Skeletal muscle satellite cell (primary cell): ENCODE results near the gene ISX.

ENCODE experiments used
- H3K27me3 ChIP-seq: 2 replicates; pipeline ENCODE4 v1.7.0; 2013; ENCODE audit warnings: low read length; ENCODE audit not compliant: control insufficient read depth, insufficient read depth
- H3K36me3 ChIP-seq: 2 replicates; pipeline ENCODE4 v1.7.0; 2013; ENCODE audit warnings: mild to moderate bottlenecking, control low read depth, low read length; ENCODE audit not compliant: insufficient read depth
- H3K4me1 ChIP-seq: 2 replicates; pipeline ENCODE4 v1.7.0; 2013; ENCODE audit warnings: low read length; ENCODE audit not compliant: control insufficient read depth, insufficient read depth
- H3K4me2 ChIP-seq: 2 replicates; pipeline ENCODE4 v1.7.0; 2013; ENCODE audit warnings: mild to moderate bottlenecking, low read length
- H3K4me3 ChIP-seq: 2 replicates; pipeline ENCODE4 v1.7.0; 2013; ENCODE audit warnings: low read length
- H3K9ac ChIP-seq: 2 replicates; pipeline ENCODE4 v1.7.0; 2013; ENCODE audit warnings: mild to moderate bottlenecking, low read depth, low read length, moderate library complexity
- H3K9me3 ChIP-seq: replicated peaks from 2 replicates; pipeline ENCODE4 v1.7.0; 2013; ENCODE audit warnings: mild to moderate bottlenecking, control low read depth, low read length

ISX gene

DNA sequence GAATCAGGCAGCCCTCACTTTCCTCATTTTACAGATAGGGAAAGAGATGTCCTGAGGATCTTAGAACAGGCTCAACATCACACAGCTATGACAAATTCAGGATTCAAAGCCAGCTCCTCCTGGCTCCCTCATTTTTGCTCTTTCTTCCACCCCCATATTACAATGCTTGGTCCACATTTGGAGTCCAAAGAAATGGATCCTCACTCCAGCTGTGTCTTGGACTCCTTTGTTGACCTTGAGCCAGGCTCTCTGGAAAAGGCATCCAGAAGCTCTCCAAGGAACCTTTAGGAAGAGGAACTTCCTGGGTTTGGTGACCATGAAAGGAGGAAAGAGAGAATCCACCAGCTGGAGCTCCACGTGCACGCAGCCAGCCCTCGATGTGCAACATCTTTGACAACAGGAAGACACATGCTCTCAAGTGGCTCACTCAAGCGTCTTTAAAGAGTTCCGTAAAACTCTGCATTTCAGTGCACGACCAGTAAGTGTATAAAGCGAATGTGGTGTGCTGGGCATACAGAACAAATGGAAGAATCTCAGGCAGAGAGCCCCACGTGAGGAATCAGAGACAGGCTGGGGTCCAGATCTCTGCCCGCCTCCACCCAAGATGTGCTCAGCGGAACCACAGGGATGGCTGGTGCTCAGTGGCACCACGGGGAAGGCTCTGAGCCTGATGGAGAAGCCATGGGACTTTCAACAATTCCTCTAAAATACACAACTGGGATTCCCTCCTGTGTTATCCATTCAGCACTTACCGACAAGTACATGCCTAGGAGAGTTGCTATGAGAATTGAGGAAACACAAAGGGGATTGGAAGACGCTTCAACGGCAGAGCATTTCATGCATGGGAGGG lies 48.4 kb downstream of the ISX start:
- Histone ChIP-seq H3K27me3 (no peaks in the 10 kb centered on the region), H3K36me3 (no peaks in the 10 kb centered on the region), H3K4me3 (no peak overlapping the region), H3K4me2 (no peak overlapping the region), H3K9me3 (peaks cover 3% of the 10 kb centered on the region), H3K4me1 (no peaks in the 10 kb centered on the region), H3K9ac (no peak overlapping the region)

DNA sequence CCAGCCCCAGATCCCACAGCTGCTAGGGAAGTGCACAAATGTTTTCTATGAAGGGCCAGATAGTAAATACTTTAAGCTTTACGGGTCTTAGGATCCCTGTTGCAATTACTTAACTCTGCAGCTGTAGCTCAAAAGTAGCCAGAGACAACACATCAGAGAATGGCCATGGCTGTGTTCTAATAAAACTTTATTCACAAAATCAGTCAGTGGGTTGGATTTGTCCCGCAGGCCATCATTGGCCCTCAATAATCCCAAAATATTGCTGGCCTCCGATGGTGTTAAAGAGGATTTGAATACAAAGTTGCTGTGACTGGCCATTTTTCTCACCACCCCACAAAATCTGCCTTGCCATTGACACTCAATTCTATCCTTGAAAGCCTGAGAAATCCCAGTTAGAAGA lies 49.6 kb downstream of the ISX start:
- Histone ChIP-seq H3K36me3 (no peaks in the 10 kb centered on the region), H3K4me1 (no peaks in the 10 kb centered on the region), H3K9ac (no peak overlapping the region), H3K4me3 (no peak overlapping the region), H3K4me2 (no peak overlapping the region), H3K9me3 (peaks cover 3% of the 10 kb centered on the region), H3K27me3 (no peaks in the 10 kb centered on the region)

DNA sequence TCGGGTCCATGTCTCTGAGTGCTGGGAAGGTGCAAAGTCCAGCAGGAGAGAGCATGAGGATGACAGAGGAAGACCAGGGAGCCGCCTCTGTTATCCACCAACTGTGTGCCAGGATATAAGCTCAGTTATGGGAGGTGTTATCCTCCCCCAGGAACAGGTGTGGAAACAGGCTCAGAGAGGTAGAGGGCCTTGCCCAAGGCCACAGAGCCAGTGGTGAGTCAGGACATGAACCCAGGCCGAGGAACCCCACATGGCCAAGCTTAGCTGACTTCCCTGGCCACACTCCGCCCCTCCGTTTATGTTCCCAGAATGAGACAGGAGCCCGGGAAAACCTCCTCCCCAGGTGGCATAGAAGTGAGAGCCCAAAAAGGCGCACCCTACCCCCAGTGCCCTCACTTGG lies 50.3 kb downstream of the ISX start:
- Histone ChIP-seq H3K9ac (no peak overlapping the region), H3K4me2 (no peak overlapping the region), H3K4me3 (no peak overlapping the region), H3K27me3 (no peaks in the 10 kb centered on the region), H3K36me3 (no peaks in the 10 kb centered on the region), H3K9me3 (peaks cover 3% of the 10 kb centered on the region), H3K4me1 (no peaks in the 10 kb centered on the region)

DNA sequence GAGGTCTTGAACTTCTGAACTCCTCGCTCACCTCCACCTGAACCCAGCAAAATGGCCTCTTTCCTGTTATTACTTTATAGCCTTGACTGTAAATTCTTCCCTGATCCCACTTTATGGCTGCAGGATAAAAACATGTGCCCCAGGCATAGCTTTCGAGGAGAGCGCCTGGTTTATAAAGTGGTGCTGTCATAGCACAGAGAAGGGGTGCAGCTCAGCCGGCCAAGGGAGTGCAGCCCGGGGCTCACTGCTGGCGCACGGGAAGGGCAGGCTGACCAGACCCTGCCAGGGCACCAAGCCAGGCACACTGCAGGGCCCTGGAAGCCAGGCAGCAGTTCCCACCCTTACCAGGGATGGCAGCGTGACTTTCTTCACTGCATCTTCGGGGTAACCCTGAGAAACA lies 50.9 kb downstream of the ISX start:
- H3K9ac ChIP-seq: no peak overlapping the region
- H3K4me3 ChIP-seq: no peak overlapping the region
- H3K4me1 ChIP-seq: no peaks in the 10 kb centered on the region
- H3K4me2 ChIP-seq: no peak overlapping the region
- no peaks in the 10 kb centered on the region for H3K27me3 ChIP-seq
- H3K9me3 ChIP-seq: peaks cover 3% of the 10 kb centered on the region
- no peaks in the 10 kb centered on the region for H3K36me3 ChIP-seq

DNA sequence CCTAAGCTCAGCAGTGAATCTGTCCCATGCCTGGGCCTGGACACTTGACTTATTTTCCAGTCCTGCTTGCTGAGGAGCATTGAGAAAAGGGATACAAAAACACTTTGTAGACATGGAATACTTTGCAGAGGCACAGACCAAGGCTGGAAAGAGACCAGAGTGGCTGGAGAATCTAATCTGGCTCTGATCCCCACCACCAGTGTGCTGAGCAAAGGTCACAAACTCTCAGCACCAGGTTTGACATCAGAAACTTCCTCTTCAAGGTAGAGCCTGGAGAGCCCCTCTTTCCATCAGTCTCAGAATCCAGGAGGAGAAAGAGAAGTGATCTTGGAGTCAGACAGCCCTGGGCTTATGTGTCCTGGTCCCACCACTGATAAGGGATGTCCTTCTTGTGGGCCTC lies 53.5 kb downstream of the ISX start:
- H3K27me3 ChIP-seq: no peaks in the 10 kb centered on the region
- H3K36me3 ChIP-seq: no peaks in the 10 kb centered on the region
- H3K4me2 ChIP-seq: no peak overlapping the region
- H3K9me3 ChIP-seq: peaks cover 3% of the 10 kb centered on the region
- H3K4me3 ChIP-seq: no peak overlapping the region
- H3K9ac ChIP-seq: no peak overlapping the region
- H3K4me1 ChIP-seq: no peaks in the 10 kb centered on the region

DNA sequence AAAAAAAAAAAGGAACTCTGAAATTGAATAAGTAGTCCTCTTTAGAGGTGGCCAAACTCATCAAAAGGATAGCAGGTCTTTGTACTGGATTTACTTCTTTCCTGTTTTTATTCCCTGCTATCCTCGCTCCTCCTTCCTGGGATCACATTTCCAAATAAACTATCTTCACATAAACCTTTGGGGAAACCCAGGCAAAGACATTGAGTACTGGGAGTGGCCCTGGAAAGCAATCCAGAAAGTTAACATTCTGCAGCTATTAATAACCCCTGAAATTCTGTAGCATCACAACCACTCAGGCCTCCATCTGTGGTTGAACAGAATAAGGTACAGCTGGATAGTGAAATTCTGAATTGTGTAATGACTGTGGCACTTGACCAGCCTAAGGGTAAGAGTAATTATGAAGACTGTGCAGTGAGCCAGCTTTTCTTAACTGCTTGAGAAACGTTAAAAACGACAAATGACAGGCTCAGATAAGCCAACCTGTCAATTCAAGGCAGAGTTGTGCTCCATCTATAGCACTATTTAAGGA lies 58.8 kb downstream of the ISX start:
- H3K9ac ChIP-seq: no peak overlapping the region
- H3K9me3 ChIP-seq: no peaks in the 10 kb centered on the region
- H3K36me3 ChIP-seq: no peaks in the 10 kb centered on the region
- H3K4me1 ChIP-seq: no peaks in the 10 kb centered on the region
- H3K27me3 ChIP-seq: no peaks in the 10 kb centered on the region
- no peak overlapping the region for H3K4me3 ChIP-seq
- H3K4me2 ChIP-seq: no peak overlapping the region

DNA sequence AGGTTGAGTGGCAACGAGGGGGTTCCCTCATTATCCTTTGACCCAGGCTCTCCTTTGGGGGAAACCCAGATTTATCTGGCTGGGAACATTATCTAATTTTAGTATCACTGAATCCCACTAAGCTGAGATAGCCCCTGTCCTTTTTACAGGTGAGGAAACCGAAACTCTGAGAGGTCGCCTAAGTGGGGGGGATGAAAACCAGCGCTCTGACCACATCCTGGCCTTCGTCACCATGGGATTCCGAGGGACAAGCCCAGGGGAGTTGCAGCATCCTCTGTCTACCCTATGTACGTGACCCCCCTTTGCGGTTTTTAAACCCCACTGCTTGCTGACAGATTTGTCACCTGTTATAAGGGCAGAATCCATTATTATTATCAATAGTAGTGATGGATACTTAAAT lies 61.0 kb downstream of the ISX start:
- no peaks in the 10 kb centered on the region for H3K36me3 ChIP-seq
- H3K9ac ChIP-seq: no peak overlapping the region
- no peaks in the 10 kb centered on the region for H3K27me3 ChIP-seq
- H3K4me3 ChIP-seq: no peak overlapping the region
- H3K4me2 ChIP-seq: no peak overlapping the region
- no peaks in the 10 kb centered on the region for H3K4me1 ChIP-seq
- H3K9me3 ChIP-seq: no peaks in the 10 kb centered on the region

DNA sequence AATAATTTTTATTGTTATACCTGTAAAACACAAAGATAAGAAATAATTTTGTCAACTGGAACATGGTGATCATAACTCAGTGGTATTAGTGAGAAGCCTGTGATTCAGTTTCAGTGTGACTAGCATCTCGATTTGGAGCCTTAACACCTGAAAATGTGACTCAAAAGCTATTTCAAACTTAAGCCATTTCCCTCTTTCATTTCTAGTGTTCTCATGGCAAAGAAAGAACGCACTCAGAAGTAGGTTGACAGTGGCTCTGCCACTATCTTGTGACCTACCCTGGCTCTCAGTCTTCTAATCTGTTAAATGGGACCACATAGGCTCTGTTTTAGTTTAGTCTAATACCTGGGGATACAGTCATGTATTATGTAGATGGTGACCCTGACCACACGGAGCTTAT lies 62.7 kb downstream of the ISX start:
- Histone ChIP-seq H3K9me3 (no peaks in the 10 kb centered on the region), H3K4me2 (no peak overlapping the region), H3K27me3 (no peaks in the 10 kb centered on the region), H3K4me3 (no peak overlapping the region), H3K36me3 (no peaks in the 10 kb centered on the region), H3K4me1 (no peaks in the 10 kb centered on the region), H3K9ac (no peak overlapping the region)

DNA sequence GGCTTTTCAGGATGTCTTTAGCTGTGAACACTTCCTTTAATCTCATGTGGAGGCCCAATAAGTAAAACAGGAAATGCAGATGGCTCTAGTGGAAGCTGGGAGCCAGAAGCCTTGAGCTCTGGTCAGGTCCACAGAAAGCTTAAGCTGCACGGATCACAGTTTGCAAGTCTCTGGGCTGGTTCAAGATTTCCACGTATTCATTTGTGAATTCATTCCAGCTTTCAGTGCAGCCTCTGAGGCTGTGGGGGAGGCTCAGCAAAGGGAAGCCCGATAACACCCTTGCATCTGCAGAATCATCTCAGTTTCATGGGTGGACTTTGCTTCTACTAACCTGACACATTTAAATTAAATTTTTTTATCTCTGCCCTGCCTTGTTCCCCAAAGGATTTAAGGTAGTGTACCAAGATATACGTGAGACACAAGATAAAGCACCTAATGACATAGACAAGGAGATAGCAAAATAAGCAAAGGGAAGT lies 65.6 kb downstream of the ISX start:
- no peak overlapping the region for H3K4me3 ChIP-seq
- no peaks in the 10 kb centered on the region for H3K27me3 ChIP-seq
- H3K9me3 ChIP-seq: no peaks in the 10 kb centered on the region
- H3K4me1 ChIP-seq: no peaks in the 10 kb centered on the region
- H3K9ac ChIP-seq: no peak overlapping the region
- no peaks in the 10 kb centered on the region for H3K36me3 ChIP-seq
- H3K4me2 ChIP-seq: no peak overlapping the region

DNA sequence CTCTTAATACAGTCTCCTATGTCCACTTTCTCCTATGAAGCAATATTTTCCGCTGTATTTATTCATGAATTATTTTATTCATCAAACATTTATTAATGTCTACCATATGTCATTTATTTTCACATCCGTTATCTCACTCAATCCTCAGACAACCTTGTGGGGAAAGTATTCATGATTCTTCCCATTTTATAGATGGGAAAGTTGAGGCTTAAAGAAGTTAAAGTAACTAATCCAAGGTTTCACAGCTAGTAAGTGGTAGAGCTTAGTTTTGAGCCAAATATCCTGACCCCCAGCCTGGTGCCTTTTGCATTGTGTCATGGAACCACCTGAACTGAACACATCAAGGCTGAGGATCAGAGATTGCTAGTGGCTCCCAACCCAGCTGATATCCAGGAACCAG lies 66.6 kb downstream of the ISX start:
- H3K9me3 ChIP-seq: no peaks in the 10 kb centered on the region
- no peak overlapping the region for H3K9ac ChIP-seq
- H3K4me1 ChIP-seq: no peaks in the 10 kb centered on the region
- H3K27me3 ChIP-seq: no peaks in the 10 kb centered on the region
- no peak overlapping the region for H3K4me3 ChIP-seq
- no peak overlapping the region for H3K4me2 ChIP-seq
- no peaks in the 10 kb centered on the region for H3K36me3 ChIP-seq

DNA sequence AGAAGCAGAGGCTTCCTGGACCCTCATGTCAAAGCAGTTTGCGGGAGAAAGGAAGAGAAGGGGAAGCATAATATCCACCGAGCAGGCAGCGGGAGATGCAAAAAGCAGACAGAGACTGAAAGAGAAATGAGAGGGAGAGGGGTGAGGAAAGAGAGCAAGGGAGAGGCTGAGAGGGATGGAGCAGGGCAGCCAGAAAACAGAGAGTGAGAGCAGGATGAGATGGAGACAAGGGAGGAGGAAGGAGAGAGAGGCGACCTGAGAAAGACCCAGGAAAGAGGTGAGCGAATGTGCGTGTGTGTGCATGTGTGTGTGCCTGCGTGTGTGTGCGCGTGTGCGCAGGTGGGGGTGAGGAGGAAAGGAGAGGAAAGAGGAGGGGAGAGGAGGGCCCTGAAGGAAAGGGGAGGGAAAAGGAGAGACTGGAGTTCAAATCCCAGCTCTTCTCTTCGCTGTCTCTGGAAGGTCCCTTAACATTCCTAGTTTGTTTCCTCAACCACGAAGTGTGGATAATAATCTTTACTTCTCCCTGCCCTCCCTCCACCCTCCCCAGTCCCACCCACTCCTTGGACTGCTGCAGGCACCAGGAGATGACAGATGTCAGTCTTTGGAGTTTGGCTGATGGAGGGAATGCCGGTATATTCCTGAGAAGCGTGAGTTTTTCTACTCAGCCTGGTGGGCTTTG lies 67.9 kb downstream of the ISX start:
- Histone ChIP-seq H3K27me3 (no peaks in the 10 kb centered on the region), H3K9ac (no peak overlapping the region), H3K36me3 (no peaks in the 10 kb centered on the region), H3K4me1 (no peaks in the 10 kb centered on the region), H3K4me3 (no peak overlapping the region), H3K9me3 (no peaks in the 10 kb centered on the region), H3K4me2 (no peak overlapping the region)
